ENCODE data around the gene FMO3.

GRCh38 chr1:171122299-171122698 is 31.6 kb downstream of the FMO3 start:
- TF ChIP-seq, protein P1, sequence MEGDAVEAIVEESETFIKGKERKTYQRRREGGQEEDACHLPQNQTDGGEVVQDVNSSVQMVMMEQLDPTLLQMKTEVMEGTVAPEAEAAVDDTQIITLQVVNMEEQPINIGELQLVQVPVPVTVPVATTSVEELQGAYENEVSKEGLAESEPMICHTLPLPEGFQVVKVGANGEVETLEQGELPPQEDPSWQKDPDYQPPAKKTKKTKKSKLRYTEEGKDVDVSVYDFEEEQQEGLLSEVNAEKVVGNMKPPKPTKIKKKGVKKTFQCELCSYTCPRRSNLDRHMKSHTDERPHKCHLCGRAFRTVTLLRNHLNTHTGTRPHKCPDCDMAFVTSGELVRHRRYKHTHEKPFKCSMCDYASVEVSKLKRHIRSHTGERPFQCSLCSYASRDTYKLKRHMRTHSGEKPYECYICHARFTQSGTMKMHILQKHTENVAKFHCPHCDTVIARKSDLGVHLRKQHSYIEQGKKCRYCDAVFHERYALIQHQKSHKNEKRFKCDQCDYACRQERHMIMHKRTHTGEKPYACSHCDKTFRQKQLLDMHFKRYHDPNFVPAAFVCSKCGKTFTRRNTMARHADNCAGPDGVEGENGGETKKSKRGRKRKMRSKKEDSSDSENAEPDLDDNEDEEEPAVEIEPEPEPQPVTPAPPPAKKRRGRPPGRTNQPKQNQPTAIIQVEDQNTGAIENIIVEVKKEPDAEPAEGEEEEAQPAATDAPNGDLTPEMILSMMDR (IDR thresholded peaks at IDR 0.05), result no peak
- TF ChIP-seq POLR2A (IDR thresholded peaks at IDR 0.05), result no peak
